Measurements from ENCODE around the gene EIF4EBP3. TPM values are rescaled to one million over a fixed set of nuclear protein-coding genes. Genes with fewer than 3 reads are reported as not detected.

The EIF4EBP3 gene
- total and polyA plus RNA-seq, 10 of the 15 experiments (the other 5 are each of a cell fraction or from before 2014, with no cell fraction given): 3.5 to 16.1 (median 6.2) TPM

DNA sequence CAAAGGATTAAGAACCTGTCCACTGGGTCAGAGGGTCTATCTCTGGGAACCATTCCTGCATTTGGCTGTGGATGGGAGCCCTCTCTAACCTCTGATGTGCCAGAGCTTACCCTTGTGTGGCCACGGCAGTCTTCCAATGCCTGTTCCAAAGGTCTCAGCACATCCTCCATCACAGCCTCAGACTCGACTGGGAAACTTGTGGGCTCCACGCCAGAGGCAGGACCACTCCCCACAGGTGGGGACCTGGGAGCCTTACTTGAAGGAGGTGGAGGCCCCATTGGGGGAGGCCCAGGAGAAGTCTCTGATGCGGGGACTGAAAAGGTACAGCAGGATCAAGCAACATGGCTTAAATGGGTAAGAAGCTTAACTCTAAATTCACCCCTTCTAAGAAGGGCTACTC lies 4.4 kb downstream of the EIF4EBP3 start:
- ChIA-PET SMC1A (ENCODE audit: uncharacterized antibody, unreplicated experiment) (interaction anchor here (1.2 to 1.6 kb wide), 4 partner anchors 8 to 87 kb away, joined by 3 to 5 read pairs (median 4); partner anchors contain the start of gene TMCO6), POLR2A (interaction anchor here (0.6 to 0.7 kb wide), 2 partner anchors 20 to 104 kb away, joined by 3 read pairs; no protein-coding TSS in a partner anchor), CTCF (no interaction called here), RAD21 (ENCODE audit: unreplicated experiment) (interaction anchor here (1.3 kb wide), 1 partner anchor 83 kb away, joined by 4 read pairs; no protein-coding TSS in a partner anchor)
- no TSS peak for BruUV-seq (replicated peaks)
- H3K9me3 ChIP-seq (replicated peaks; ENCODE audit: control insufficient read depth, insufficient read depth, low read length): no peaks in the 10 kb centered on the region
- no peaks in the 10 kb centered on the region for H4K20me1 ChIP-seq (ENCODE audit: control insufficient read depth, insufficient read depth)
- DNase-seq (ENCODE audit: low read depth, low spot score): no peak
- in situ Hi-C loops (cut with MboI): no loop called here
- H3K4me3 ChIP-seq: no peak overlapping the region
- no peak overlapping the region for H3K4me2 ChIP-seq (ENCODE audit: control insufficient read depth, insufficient read depth)
- intact Hi-C loops (cut with micrococcal nuclease; ENCODE audit: unreplicated experiment): loop anchor here (5.0 kb wide), 1 partner anchor 150 kb away; the partner anchor contains the start of gene ANKHD1
- no peaks in the 10 kb centered on the region for H3K27me3 ChIP-seq (replicated peaks in 1 of 2; ENCODE audit: control insufficient read depth in 2 of 2, insufficient read depth in 2 of 2, low read length in 1 of 2)
- no peak for ATAC-seq
- no peak overlapping the region for H3K9ac ChIP-seq (ENCODE audit: control insufficient read depth, insufficient read depth, low read length)
- H3K36me3 ChIP-seq (ENCODE audit: control insufficient read depth in 2 of 2, insufficient read depth in 2 of 2, low read length in 1 of 2): peaks cover 18 to 36% of the 10 kb centered on the region in 2 experiments
- TF ChIP-seq SIX5 (IDR thresholded peaks at IDR 0.05; ENCODE audit: low read depth, low read length, severe bottlenecking) (no peak), NR2C2 (IDR thresholded peaks at IDR 0.05; ENCODE audit: borderline replicate concordance, control insufficient read depth, insufficient read length, low read depth) (no peak), SMC3 (IDR thresholded peaks at IDR 0.05; ENCODE audit: borderline replicate concordance, low read length) (no peak), POU2F2 (IDR thresholded peaks at IDR 0.05; ENCODE audit: borderline replicate concordance, low read depth, low read length) (no peak), RFX5 (IDR thresholded peaks at IDR 0.05; ENCODE audit: low read depth, low read length) (no peak), CUX1 (IDR thresholded peaks at IDR 0.05; ENCODE audit: insufficient replicate concordance, low read depth, low read length) (no peak), WRNIP1 (IDR thresholded peaks at IDR 0.05; ENCODE audit: borderline replicate concordance, low read depth, low read length) (no peak), RB1 (IDR thresholded peaks at IDR 0.05; ENCODE audit: borderline replicate concordance) (no peak), ETV6 (conservative IDR thresholded peaks at IDR 0.05 in 1 of 2, IDR thresholded peaks at IDR 0.05 in 1 of 2; ENCODE audit: borderline replicate concordance in 1 of 2, low read depth in 1 of 2) (no peak), SREBF2 (IDR thresholded peaks at IDR 0.05; ENCODE audit: low read length) (no peak), HDGF (IDR thresholded peaks at IDR 0.05) (no peak), ZNF592 (IDR thresholded peaks at IDR 0.05) (no peak)
- peaks cover 34% of the 10 kb centered on the region for H3K4me1 ChIP-seq (ENCODE audit: control insufficient read depth, insufficient read depth, low read length)
- WGBS (ENCODE audit: insufficient coverage, insufficient replicate concordance, low lambda C conversion rate, missing lambda C conversion rate): 100% methylated on average over 4 of the region's 4 CpGs
- FAIRE-seq: no peak
- no peak overlapping the region for H2AFZ ChIP-seq (ENCODE audit: control insufficient read depth, low read depth, low read length)
- H3K79me2 ChIP-seq (ENCODE audit: control insufficient read depth, insufficient read depth, low read length): peaks cover 43% of the 10 kb centered on the region
- no peak overlapping the region for H3K27ac ChIP-seq (ENCODE audit: control insufficient read depth, insufficient read depth)

All from GM12878 (cell line).